ENCODE results near the gene DROSHA. TPM values are rescaled to one million over a fixed set of nuclear protein-coding genes. Genes with fewer than 3 reads are reported as not detected.

DROSHA gene
- total and polyA plus RNA-seq, 2 of the 8 experiments (the other 6 are each of a cell fraction or from before 2014, with no cell fraction given) = 65.9 to 122 TPM

GRCh38 chr5:31463351-31463750, 68.5 kb downstream of the DROSHA start:
- no peaks in the 10 kb centered on the region for H4K20me1 ChIP-seq (replicated peaks in 1 of 2; ENCODE audit: control insufficient read depth in 1 of 2, insufficient read depth in 2 of 2, low read length in 2 of 2)
- no peak overlapping the region for H4K91ac ChIP-seq (replicated peaks; ENCODE audit: insufficient read length, low read length)
- H3K14ac ChIP-seq (ENCODE audit: insufficient read length) = no peak overlapping the region
- H2BK120ac ChIP-seq (replicated peaks; ENCODE audit: low read depth, low read length) = no peak overlapping the region
- POLR2A ChIA-PET (ENCODE audit: partially characterized antibody) = no interaction called here
- H2AK5ac ChIP-seq (ENCODE audit: low read depth, low read length) = no peak overlapping the region
- no peak overlapping the region for H3K27ac ChIP-seq (ENCODE audit: low read depth, low read length)
- H3K23me2 ChIP-seq (ENCODE audit: low read depth, low read length) = no peaks in the 10 kb centered on the region
- H3K4me1 ChIP-seq (replicated peaks in 1 of 4; ENCODE audit: control insufficient read depth in 3 of 4, insufficient read depth in 4 of 4, low read length in 3 of 4) = no peaks in the 10 kb centered on the region
- no peaks in the 10 kb centered on the region for H3K79me2 ChIP-seq (ENCODE audit: control insufficient read depth in 1 of 2, insufficient read depth in 2 of 2, low read length in 2 of 2)
- DNase-seq (ENCODE audit: low read depth in 1 of 2, low spot score in 2 of 2) (no peak), FAIRE-seq (no peak)
- no peak overlapping the region for H2BK15ac ChIP-seq (ENCODE audit: low read length)
- H2BK20ac ChIP-seq (ENCODE audit: low read length) = no peak overlapping the region
- WGBS, 2 experiments (ENCODE audit: extremely low coverage in 1 of 2, insufficient coverage in 1 of 2, insufficient read length in 1 of 2, insufficient replicate concordance in 2 of 2, low coverage in 1 of 2, low lambda C conversion rate in 2 of 2, missing lambda C conversion rate in 1 of 2) = 94% methylated on average over 2 of the region's 2 CpGs; no CpG with 5 or more reads in 1 of the 2 experiments
- no peak overlapping the region for H3K4me2 ChIP-seq (ENCODE audit: insufficient read depth in 1 of 2, low read depth in 2 of 2, low read length in 2 of 2)
- H3K4me3 ChIP-seq (ENCODE audit: extremely low read depth in 1 of 4, insufficient read depth in 2 of 4, low read depth in 3 of 4, low read length in 4 of 4) = no peak overlapping the region
- H4K5ac ChIP-seq (ENCODE audit: insufficient read length, low read depth, low read length) = no peak overlapping the region
- H2AFZ ChIP-seq (ENCODE audit: low read length) = no peak overlapping the region
- H3K36me3 ChIP-seq (ENCODE audit: control insufficient read depth in 2 of 4, insufficient read depth in 4 of 4, low read length in 3 of 4) = peaks cover 2 to 78% (median 44%) of the 10 kb centered on the region in 4 experiments; a peak in 6 of 8 replicates
- no peaks in the 10 kb centered on the region for H3K79me1 ChIP-seq (ENCODE audit: low read depth, low read length)
- no peak overlapping the region for H2BK5ac ChIP-seq (ENCODE audit: low read depth, low read length)
- H3K27me3 ChIP-seq (replicated peaks in 1 of 4; ENCODE audit: control insufficient read depth in 3 of 4, extremely low read depth in 1 of 4, insufficient read depth in 3 of 4, low read length in 3 of 4) = no peaks in the 10 kb centered on the region
- no peak overlapping the region for H3K4ac ChIP-seq (replicated peaks; ENCODE audit: insufficient read length, low read depth, low read length)
- H3K9me3 ChIP-seq (ENCODE audit: insufficient read depth in 2 of 2, low read depth in 1 of 2, low read length in 1 of 2) = peaks cover 2 to 11% of the 10 kb centered on the region in 2 experiments; a peak in 1 of 4 replicates
- no peak overlapping the region for H4K8ac ChIP-seq (ENCODE audit: extremely low read depth, insufficient read depth, low read length)
- H3K18ac ChIP-seq (ENCODE audit: extremely low read depth, low read length) = no peak overlapping the region
- no peak overlapping the region for H3K56ac ChIP-seq (replicated peaks; ENCODE audit: insufficient read length, low read depth, low read length)
- no peak overlapping the region for H2BK12ac ChIP-seq (ENCODE audit: low read depth, low read length)
- CTCF ChIA-PET (ENCODE audit: partially characterized antibody) = no interaction called here
- H3K9ac ChIP-seq (replicated peaks in 1 of 4; ENCODE audit: extremely low read depth in 1 of 4, low read depth in 3 of 4, low read length in 3 of 4) = no peak overlapping the region
- no peak overlapping the region for H3K23ac ChIP-seq (ENCODE audit: insufficient read length)
- no peak for TF ChIP-seq CTBP2 (IDR thresholded peaks at IDR 0.05; ENCODE audit: borderline replicate concordance, insufficient read depth, insufficient read length, low read length)

Measured in H1 (cell line).